Calu3 (cell line): ENCODE measurements around the gene EVC2. TPM values are rescaled to one million over a fixed set of nuclear protein-coding genes. Genes with fewer than 3 reads are reported as not detected.

Experiments
- BruUV-seq: library from RNA; stranded (reverse); fragments of 400-500 nt; replicated peaks from 2 replicates; lab custom pipeline; 2021; lab: Mats Ljungman, UMichigan
- CTCF ChIA-PET: fragments of 300-600 bp; sonication (Branson Sonifier 250); formaldehyde crosslinking; loops from one replicate; lab custom pipeline; 2022; ENCODE audit warnings: antibody characterized with exemption; lab: Charles Lee
- DNase-seq: peaks from one replicate; pipeline ENCODE4 v3.0.0; 2022
- H3K27ac Mint-ChIP-seq: one replicate; pipeline ENCODE4 v1.8.0; 2022; ENCODE audit warnings: mixed read lengths; ENCODE audit not compliant: unreplicated experiment
- H3K27me3 Mint-ChIP-seq: one replicate; pipeline ENCODE4 v1.8.0; 2022; ENCODE audit warnings: mixed read lengths; ENCODE audit not compliant: unreplicated experiment
- H3K36me3 Mint-ChIP-seq: one replicate; pipeline ENCODE4 v1.8.0; 2022; ENCODE audit warnings: mild to moderate bottlenecking, moderate library complexity, mixed read lengths; ENCODE audit not compliant: insufficient read depth, unreplicated experiment
- H3K4me1 Mint-ChIP-seq: one replicate; pipeline ENCODE4 v1.8.0; 2022; ENCODE audit warnings: mild to moderate bottlenecking, low read depth, mixed read lengths; ENCODE audit not compliant: unreplicated experiment
- H3K4me3 Mint-ChIP-seq: one replicate; pipeline ENCODE4 v1.8.0; 2022; ENCODE audit warnings: mild to moderate bottlenecking, low read depth, moderate library complexity, mixed read lengths; ENCODE audit not compliant: unreplicated experiment
- H3K9me3 Mint-ChIP-seq: one replicate; pipeline ENCODE4 v1.8.0; 2022; ENCODE audit warnings: low read depth, mixed read lengths; ENCODE audit not compliant: unreplicated experiment
- intact Hi-C: fragments of 100-400 bp; cut with micrococcal nuclease; formaldehyde crosslinking; loops from one replicate; pipeline ENCODE4 v1.10.0; 2022; ENCODE audit not compliant: unreplicated experiment
- total RNA-seq: library from RNA; stranded (reverse); gene quantifications from 2 replicates; pipeline ENCODE4 v1.2.3, GENCODE V29; 2022
- TF ChIP-seq, protein P1 (sequence below): fragments of 200-600 bp; IDR thresholded peaks from one replicate; pipeline ENCODE4 v1.8.0; 2022; ENCODE audit warnings: antibody characterized with exemption; ENCODE audit not compliant: unreplicated experiment

Gene EVC2
- total RNA-seq, 1 experiment from 2014 or later, result not detected

GRCh38 chr4:5640096-5640495 lies 68.3 kb downstream of the EVC2 start:
- peaks cover 10% of the 10 kb centered on the region for H3K9me3 Mint-ChIP-seq
- CTCF ChIA-PET, result no interaction called here
- no peaks in the 10 kb centered on the region for H3K4me1 Mint-ChIP-seq
- no peaks in the 10 kb centered on the region for H3K36me3 Mint-ChIP-seq
- no TSS peak for BruUV-seq
- intact Hi-C loops, result no loop called here
- no peak overlapping the region for H3K4me3 Mint-ChIP-seq
- DNase-seq, result no peak
- H3K27ac Mint-ChIP-seq, result no peak overlapping the region
- TF ChIP-seq, protein P1, sequence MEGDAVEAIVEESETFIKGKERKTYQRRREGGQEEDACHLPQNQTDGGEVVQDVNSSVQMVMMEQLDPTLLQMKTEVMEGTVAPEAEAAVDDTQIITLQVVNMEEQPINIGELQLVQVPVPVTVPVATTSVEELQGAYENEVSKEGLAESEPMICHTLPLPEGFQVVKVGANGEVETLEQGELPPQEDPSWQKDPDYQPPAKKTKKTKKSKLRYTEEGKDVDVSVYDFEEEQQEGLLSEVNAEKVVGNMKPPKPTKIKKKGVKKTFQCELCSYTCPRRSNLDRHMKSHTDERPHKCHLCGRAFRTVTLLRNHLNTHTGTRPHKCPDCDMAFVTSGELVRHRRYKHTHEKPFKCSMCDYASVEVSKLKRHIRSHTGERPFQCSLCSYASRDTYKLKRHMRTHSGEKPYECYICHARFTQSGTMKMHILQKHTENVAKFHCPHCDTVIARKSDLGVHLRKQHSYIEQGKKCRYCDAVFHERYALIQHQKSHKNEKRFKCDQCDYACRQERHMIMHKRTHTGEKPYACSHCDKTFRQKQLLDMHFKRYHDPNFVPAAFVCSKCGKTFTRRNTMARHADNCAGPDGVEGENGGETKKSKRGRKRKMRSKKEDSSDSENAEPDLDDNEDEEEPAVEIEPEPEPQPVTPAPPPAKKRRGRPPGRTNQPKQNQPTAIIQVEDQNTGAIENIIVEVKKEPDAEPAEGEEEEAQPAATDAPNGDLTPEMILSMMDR, result no peak
- H3K27me3 Mint-ChIP-seq, result no peaks in the 10 kb centered on the region

DNA sequence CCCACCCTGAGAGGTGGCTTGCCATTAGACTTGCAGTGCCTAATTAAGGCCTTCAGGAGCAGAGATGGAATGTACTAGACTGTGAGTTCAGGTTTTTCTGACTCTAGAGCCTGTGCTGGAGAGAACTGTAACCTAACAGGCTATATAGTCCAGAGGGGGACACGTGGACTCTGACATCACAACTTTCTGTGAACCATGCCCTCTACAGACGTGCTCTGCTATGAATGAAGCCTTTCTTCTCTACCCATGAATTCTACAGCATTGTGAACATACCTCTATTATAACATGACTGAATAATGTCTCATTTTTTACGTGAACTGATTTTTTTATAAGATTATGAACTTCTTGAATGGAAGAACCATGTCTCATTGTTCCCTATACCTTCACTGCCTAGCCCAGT lies 68.8 kb downstream of the EVC2 start:
- Mint-ChIP-seq H3K36me3 (no peaks in the 10 kb centered on the region), H3K4me3 (no peak overlapping the region), H3K9me3 (peaks cover 10% of the 10 kb centered on the region), H3K27ac (no peak overlapping the region), H3K4me1 (no peaks in the 10 kb centered on the region), H3K27me3 (no peaks in the 10 kb centered on the region)
- CTCF ChIA-PET, result no interaction called here
- TF ChIP-seq, protein P1, result no peak
- intact Hi-C loops, result no loop called here
- no TSS peak for BruUV-seq
- DNase-seq, result no peak

GRCh38 chr4:5638976-5639375 lies 69.4 kb downstream of the EVC2 start:
- H3K9me3 Mint-ChIP-seq, result peaks cover 9% of the 10 kb centered on the region
- CTCF ChIA-PET, result no interaction called here
- TF ChIP-seq, protein P1, result no peak
- BruUV-seq, result no TSS peak
- H3K36me3 Mint-ChIP-seq, result no peaks in the 10 kb centered on the region
- no peaks in the 10 kb centered on the region for H3K27me3 Mint-ChIP-seq
- intact Hi-C loops, result no loop called here
- no peak overlapping the region for H3K4me3 Mint-ChIP-seq
- H3K27ac Mint-ChIP-seq, result no peak overlapping the region
- no peak for DNase-seq
- H3K4me1 Mint-ChIP-seq, result no peaks in the 10 kb centered on the region

GRCh38 chr4:5638316-5638715 lies 70.0 kb downstream of the EVC2 start:
- peaks cover 8% of the 10 kb centered on the region for H3K9me3 Mint-ChIP-seq
- no TSS peak for BruUV-seq
- no peaks in the 10 kb centered on the region for H3K4me1 Mint-ChIP-seq
- TF ChIP-seq, protein P1, result no peak
- DNase-seq, result no peak
- H3K27ac Mint-ChIP-seq, result no peak overlapping the region
- H3K27me3 Mint-ChIP-seq, result no peaks in the 10 kb centered on the region
- H3K4me3 Mint-ChIP-seq, result no peak overlapping the region
- CTCF ChIA-PET, result no interaction called here
- no peaks in the 10 kb centered on the region for H3K36me3 Mint-ChIP-seq
- intact Hi-C loops, result no loop called here
